WTC11 (cell line): Measurements from ENCODE around the gene PRM3.

Experiments used
- CTCF ChIP-seq: fragments of 200-600 bp; IDR thresholded peaks from 2 replicates; pipeline ENCODE4 v1.8.0; 2022; ENCODE audit warnings: antibody characterized with exemption
- ESRRA ChIP-seq: sonication (generic); formaldehyde crosslinking; IDR thresholded peaks from 2 replicates; pipeline ENCODE4 v1.8.1; 2022; ENCODE audit warnings: mild to moderate bottlenecking, missing genetic modification reagents, borderline replicate concordance
- FOXJ3 ChIP-seq: sonication (generic); formaldehyde crosslinking; IDR thresholded peaks from 2 replicates; pipeline ENCODE4 v1.9.0; 2021; ENCODE audit warnings: missing genetic modification reagents, mild to moderate bottlenecking, borderline replicate concordance
- HMGA2 ChIP-seq: fragments of 250-450 bp; sonication (Bioruptor Pico); IDR thresholded peaks from 2 replicates; pipeline ENCODE4 v1.4.0; 2021; ENCODE audit warnings: mild to moderate bottlenecking, moderate library complexity
- NFYB ChIP-seq: sonication (generic); formaldehyde crosslinking; conservative IDR thresholded peaks from 2 replicates; pipeline ENCODE4 v1.8.0; 2022; ENCODE audit warnings: low read depth, missing genetic modification reagents
- TEAD4 ChIP-seq: sonication (generic); formaldehyde crosslinking; IDR thresholded peaks from 2 replicates; pipeline ENCODE4 v1.8.0; 2022; ENCODE audit warnings: mild to moderate bottlenecking, missing genetic modification reagents
- USF1 ChIP-seq: sonication (generic); formaldehyde crosslinking; IDR thresholded peaks from 2 replicates; pipeline ENCODE4 v1.8.0; 2022; ENCODE audit warnings: mild to moderate bottlenecking, missing genetic modification reagents
- USF2 ChIP-seq: sonication (generic); formaldehyde crosslinking; IDR thresholded peaks from 2 replicates; pipeline ENCODE4 v1.8.1; 2023; ENCODE audit warnings: mild to moderate bottlenecking, missing genetic modification reagents, moderate library complexity
- ZNF263 ChIP-seq: sonication (generic); formaldehyde crosslinking; IDR thresholded peaks from 2 replicates; pipeline ENCODE4 v1.8.1; 2022; ENCODE audit warnings: low read depth, mild to moderate bottlenecking, moderate library complexity, missing genetic modification reagents
- TF ChIP-seq, protein P1 (sequence below): sonication (generic); formaldehyde crosslinking; IDR thresholded peaks from 2 replicates; pipeline ENCODE4 v1.8.0; 2022; ENCODE audit warnings: mild to moderate bottlenecking, missing genetic modification reagents
- TF ChIP-seq, protein P2 (sequence below): sonication (generic); formaldehyde crosslinking; IDR thresholded peaks from 2 replicates; pipeline ENCODE4 v1.8.1; 2023; ENCODE audit warnings: mild to moderate bottlenecking, moderate library complexity, missing genetic modification reagents
- TF ChIP-seq, protein P3 (sequence below): sonication (generic); formaldehyde crosslinking; IDR thresholded peaks from 2 replicates; pipeline ENCODE4 v1.8.0; 2022; ENCODE audit warnings: mild to moderate bottlenecking, missing genetic modification reagents

DNA sequence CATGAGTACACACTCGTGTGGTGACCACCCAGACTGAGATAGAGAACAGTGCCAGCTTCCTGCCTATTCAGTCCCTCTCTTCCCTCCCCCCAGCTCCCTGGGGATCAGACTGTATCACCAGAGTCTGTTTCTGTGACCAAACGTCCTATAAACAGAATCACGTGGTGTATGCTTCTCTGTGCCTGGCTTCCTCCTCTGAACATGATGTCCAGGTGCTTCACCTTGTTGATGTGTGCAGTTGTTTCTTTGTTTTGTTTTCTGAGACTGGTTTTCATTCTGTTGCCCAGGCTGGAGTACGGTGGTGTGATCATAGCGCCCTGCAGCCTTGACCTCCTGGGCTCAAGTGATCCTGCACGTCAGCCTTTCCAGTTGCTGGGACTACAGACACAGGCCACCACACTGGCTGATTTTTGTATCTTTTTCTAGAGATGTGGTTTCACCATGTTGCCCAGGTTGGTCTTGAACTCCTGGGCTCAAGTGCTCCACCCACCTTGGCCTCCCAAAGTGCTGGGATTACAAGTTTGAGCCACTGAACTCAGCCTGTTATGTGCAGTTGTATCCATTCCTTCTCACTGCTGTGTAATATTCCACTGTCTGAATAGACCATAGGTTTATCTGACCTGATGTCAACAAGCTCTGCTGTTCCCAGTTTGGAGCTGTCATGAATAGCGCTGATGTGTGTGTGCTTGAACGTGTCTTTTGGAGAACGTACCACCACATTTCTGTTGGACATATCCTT lies 36.6 kb upstream of the PRM3 start:
- no peak for TF ChIP-seq TEAD4
- TF ChIP-seq CTCF, result no peak
- no peak for TF ChIP-seq USF2 (CRISPR knock-in tag)
- TF ChIP-seq NFYB (CRISPR knock-in tag), result no peak
- TF ChIP-seq, protein P1, sequence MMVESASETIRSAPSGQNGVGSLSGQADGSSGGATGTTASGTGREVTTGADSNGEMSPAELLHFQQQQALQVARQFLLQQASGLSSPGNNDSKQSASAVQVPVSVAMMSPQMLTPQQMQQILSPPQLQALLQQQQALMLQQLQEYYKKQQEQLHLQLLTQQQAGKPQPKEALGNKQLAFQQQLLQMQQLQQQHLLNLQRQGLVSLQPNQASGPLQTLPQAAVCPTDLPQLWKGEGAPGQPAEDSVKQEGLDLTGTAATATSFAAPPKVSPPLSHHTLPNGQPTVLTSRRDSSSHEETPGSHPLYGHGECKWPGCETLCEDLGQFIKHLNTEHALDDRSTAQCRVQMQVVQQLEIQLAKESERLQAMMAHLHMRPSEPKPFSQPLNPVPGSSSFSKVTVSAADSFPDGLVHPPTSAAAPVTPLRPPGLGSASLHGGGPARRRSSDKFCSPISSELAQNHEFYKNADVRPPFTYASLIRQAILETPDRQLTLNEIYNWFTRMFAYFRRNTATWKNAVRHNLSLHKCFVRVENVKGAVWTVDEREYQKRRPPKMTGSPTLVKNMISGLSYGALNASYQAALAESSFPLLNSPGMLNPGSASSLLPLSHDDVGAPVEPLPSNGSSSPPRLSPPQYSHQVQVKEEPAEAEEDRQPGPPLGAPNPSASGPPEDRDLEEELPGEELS (CRISPR knock-in tag), result no peak
- TF ChIP-seq ESRRA, result no peak
- TF ChIP-seq, protein P2, sequence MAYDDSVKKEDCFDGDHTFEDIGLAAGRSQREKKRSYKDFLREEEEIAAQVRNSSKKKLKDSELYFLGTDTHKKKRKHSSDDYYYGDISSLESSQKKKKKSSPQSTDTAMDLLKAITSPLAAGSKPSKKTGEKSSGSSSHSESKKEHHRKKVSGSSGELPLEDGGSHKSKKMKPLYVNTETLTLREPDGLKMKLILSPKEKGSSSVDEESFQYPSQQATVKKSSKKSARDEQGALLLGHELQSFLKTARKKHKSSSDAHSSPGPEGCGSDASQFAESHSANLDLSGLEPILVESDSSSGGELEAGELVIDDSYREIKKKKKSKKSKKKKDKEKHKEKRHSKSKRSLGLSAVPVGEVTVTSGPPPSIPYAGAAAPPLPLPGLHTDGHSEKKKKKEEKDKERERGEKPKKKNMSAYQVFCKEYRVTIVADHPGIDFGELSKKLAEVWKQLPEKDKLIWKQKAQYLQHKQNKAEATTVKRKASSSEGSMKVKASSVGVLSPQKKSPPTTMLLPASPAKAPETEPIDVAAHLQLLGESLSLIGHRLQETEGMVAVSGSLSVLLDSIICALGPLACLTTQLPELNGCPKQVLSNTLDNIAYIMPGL (CRISPR knock-in tag), result no peak
- TF ChIP-seq USF1 (CRISPR knock-in tag), result no peak
- TF ChIP-seq ZNF263 (CRISPR knock-in tag), result no peak
- TF ChIP-seq HMGA2 (CRISPR knock-in tag), result no peak
- TF ChIP-seq FOXJ3 (CRISPR knock-in tag), result no peak
- TF ChIP-seq, protein P3, sequence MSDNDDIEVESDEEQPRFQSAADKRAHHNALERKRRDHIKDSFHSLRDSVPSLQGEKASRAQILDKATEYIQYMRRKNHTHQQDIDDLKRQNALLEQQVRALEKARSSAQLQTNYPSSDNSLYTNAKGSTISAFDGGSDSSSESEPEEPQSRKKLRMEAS (CRISPR knock-in tag), result no peak
